ENCODE data around the gene ZNF574.

The ZNF574 gene

DNA sequence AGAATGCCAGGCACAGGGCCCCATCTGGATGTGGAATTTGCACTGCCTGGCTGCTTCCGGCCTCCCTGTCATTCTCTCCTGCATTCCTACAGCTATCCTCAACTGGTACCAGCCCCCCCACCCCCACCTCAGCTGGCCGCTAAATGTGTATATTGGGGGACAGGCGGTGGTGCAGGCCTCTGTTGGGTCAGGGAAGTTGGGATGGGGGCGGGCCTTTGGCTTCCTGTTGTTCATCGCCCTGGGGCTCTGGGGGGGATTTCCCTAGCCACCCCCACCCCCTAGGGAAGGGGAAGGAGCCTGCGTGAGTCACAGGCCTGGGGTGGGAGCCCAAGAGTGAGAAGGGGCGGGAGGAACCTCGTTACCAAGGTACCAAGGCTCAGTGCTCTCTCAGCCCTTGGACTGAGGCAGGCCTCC lies 45.7 kb downstream of the ZNF574 start:
- TF ChIP-seq, protein P1, sequence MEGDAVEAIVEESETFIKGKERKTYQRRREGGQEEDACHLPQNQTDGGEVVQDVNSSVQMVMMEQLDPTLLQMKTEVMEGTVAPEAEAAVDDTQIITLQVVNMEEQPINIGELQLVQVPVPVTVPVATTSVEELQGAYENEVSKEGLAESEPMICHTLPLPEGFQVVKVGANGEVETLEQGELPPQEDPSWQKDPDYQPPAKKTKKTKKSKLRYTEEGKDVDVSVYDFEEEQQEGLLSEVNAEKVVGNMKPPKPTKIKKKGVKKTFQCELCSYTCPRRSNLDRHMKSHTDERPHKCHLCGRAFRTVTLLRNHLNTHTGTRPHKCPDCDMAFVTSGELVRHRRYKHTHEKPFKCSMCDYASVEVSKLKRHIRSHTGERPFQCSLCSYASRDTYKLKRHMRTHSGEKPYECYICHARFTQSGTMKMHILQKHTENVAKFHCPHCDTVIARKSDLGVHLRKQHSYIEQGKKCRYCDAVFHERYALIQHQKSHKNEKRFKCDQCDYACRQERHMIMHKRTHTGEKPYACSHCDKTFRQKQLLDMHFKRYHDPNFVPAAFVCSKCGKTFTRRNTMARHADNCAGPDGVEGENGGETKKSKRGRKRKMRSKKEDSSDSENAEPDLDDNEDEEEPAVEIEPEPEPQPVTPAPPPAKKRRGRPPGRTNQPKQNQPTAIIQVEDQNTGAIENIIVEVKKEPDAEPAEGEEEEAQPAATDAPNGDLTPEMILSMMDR (IDR thresholded peaks at IDR 0.05) = no peak
- H3K27ac ChIP-seq = no peak overlapping the region
- H3K4me1 ChIP-seq = no peaks in the 10 kb centered on the region
- H3K4me2 ChIP-seq (ENCODE audit: low read length) = no peak overlapping the region
- no peak overlapping the region for H3K4me3 ChIP-seq (ENCODE audit: low read depth, low read length)
- H2AFZ ChIP-seq = no peak overlapping the region
- H3K79me2 ChIP-seq = no peaks in the 10 kb centered on the region
- no peaks in the 10 kb centered on the region for H3K9me3 ChIP-seq (ENCODE audit: control insufficient read depth, low read length)
- H3K27me3 ChIP-seq (ENCODE audit: control insufficient read depth, insufficient read depth, low read length) = no peaks in the 10 kb centered on the region
- H3K36me3 ChIP-seq (ENCODE audit: control insufficient read depth, insufficient read depth, low read length) = no peaks in the 10 kb centered on the region
- no peak overlapping the region for H3K9ac ChIP-seq

DNA sequence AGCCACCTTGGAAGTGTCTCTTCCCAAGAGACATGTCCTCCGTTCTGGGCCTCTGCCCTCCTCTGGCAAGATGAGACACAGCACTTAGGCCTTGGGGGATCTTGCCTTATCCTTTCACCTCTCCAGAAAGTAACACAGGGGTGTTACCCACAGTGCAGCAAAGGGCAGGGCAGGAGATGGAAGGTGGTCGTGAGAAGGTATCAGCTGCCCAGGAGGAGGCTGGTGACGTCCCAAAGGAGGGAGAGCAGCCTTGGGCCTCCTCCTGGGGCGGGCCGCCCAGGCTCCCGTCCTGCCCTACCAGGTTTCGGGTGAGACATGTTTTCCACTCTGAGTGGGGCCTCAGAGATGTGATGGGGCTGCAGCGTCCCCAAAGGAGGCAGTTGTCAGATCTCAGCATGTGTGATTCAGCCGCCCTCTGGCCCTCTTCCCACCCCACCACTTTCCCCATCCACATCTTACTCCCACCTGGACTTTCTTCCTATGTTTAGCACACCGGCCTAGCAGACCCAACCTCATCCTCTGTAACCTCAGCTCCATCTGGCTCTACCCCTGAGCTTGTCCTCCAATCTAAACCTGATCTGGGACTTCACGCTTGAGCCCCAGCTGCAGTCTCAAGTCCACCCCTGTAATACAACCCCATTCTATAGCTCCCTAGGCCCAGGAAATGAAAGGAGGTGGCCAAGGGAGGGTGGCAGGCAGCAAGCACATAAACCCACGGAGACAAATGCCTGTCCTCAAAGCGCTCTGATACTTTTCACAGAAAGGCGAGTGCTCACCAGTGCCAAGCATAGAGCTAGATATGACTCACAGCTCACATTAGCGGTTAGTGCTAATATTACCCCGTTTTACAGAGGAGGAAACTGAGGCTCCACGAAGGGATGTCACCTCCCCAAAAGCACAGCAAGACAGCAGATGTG lies 47.0 kb downstream of the ZNF574 start:
- Histone ChIP-seq H3K9ac (no peak overlapping the region), H3K27me3 (ENCODE audit: control insufficient read depth, insufficient read depth, low read length) (no peaks in the 10 kb centered on the region), H3K27ac (no peak overlapping the region), H3K4me1 (no peaks in the 10 kb centered on the region), H3K4me3 (ENCODE audit: low read depth, low read length) (no peak overlapping the region), H3K79me2 (no peaks in the 10 kb centered on the region), H3K9me3 (ENCODE audit: control insufficient read depth, low read length) (no peaks in the 10 kb centered on the region), H3K4me2 (ENCODE audit: low read length) (no peak overlapping the region), H3K36me3 (ENCODE audit: control insufficient read depth, insufficient read depth, low read length) (no peaks in the 10 kb centered on the region), H2AFZ (no peak overlapping the region)
- TF ChIP-seq, protein P1 (IDR thresholded peaks at IDR 0.05) = no peak

DNA sequence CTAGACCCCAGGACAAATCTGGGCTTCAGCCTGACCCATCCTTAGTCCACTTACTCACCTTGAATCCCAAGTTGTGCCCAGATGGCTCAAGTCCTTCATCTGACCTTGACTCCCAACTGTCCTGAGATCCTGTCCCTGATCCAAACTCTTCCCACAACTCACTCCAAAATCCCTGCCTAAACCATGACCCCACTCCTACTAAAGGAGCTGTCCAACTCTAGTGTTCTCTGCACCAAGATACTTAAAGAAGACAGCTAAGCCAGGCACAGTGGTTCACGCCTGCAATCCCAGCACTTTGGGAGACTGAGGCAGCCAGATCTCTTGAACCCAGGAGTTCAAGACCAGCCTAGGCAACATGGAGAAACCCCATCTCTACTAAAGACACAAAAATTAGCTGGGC lies 47.8 kb downstream of the ZNF574 start:
- Histone ChIP-seq H3K27ac (no peak overlapping the region), H2AFZ (no peak overlapping the region), H3K4me3 (ENCODE audit: low read depth, low read length) (no peak overlapping the region), H3K4me2 (ENCODE audit: low read length) (no peak overlapping the region), H3K36me3 (ENCODE audit: control insufficient read depth, insufficient read depth, low read length) (no peaks in the 10 kb centered on the region), H3K27me3 (ENCODE audit: control insufficient read depth, insufficient read depth, low read length) (no peaks in the 10 kb centered on the region), H3K9me3 (ENCODE audit: control insufficient read depth, low read length) (no peaks in the 10 kb centered on the region), H3K9ac (no peak overlapping the region), H3K4me1 (no peaks in the 10 kb centered on the region), H3K79me2 (no peaks in the 10 kb centered on the region)
- TF ChIP-seq, protein P1 (IDR thresholded peaks at IDR 0.05) = no peak

DNA sequence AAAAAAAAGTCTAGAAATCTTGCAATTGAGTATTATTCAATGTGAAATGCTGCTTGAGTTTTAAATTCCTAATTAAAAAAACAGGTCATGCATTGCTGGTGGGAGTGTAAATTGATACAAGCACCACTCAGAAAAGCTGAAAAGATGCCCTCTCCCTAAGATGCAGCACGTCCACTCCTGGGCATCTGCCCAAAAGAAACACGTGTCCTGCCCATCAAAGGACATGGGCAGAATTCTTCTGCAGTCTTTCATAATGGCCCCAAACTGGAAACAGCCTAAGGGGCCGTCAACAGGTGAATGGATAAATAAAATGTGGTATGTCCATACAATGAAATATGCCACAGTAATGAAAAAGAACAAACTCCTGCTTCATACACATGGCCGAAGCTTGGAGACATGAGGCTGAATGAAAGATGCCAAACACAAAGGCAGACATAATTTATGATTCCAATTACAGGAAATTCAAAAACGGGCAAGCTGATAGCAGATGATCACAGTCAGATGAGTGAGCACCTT lies 48.5 kb downstream of the ZNF574 start:
- H3K4me2 ChIP-seq (ENCODE audit: low read length) = no peak overlapping the region
- H3K27me3 ChIP-seq (ENCODE audit: control insufficient read depth, insufficient read depth, low read length) = no peaks in the 10 kb centered on the region
- no peaks in the 10 kb centered on the region for H3K36me3 ChIP-seq (ENCODE audit: control insufficient read depth, insufficient read depth, low read length)
- no peaks in the 10 kb centered on the region for H3K9me3 ChIP-seq (ENCODE audit: control insufficient read depth, low read length)
- no peak overlapping the region for H3K4me3 ChIP-seq (ENCODE audit: low read depth, low read length)
- no peaks in the 10 kb centered on the region for H3K79me2 ChIP-seq
- no peaks in the 10 kb centered on the region for H3K4me1 ChIP-seq
- H3K9ac ChIP-seq = no peak overlapping the region
- H3K27ac ChIP-seq = no peak overlapping the region
- TF ChIP-seq, protein P1 (IDR thresholded peaks at IDR 0.05) = no peak
- no peak overlapping the region for H2AFZ ChIP-seq

Measured in parathyroid adenoma (tissue), 2 donors.